H9 (cell line): ENCODE results near the gene MR1. TPM values are rescaled to one million over a fixed set of nuclear protein-coding genes. Genes with fewer than 3 reads are reported as not detected.

Source experiments
- DNase-seq: peaks from one replicate; pipeline ENCODE4 v3.0.0-alpha.2; 2017
- H2AFZ ChIP-seq: one replicate; pipeline ENCODE4 v1.6.1; 2013; ENCODE audit warnings: mild to moderate bottlenecking, low read length, control low read depth, moderate library complexity
- H2AK5ac ChIP-seq: 2 replicates; pipeline ENCODE4 v1.6.1; 2013; ENCODE audit warnings: low read length, control low read depth, mixed read lengths; ENCODE audit not compliant: insufficient read length
- H2BK120ac ChIP-seq: one replicate; pipeline ENCODE4 v1.6.1; 2013; ENCODE audit warnings: low read depth, mild to moderate bottlenecking, low read length, control low read depth, inconsistent platforms; ENCODE audit not compliant: poor library complexity, severe bottlenecking
- H2BK12ac ChIP-seq: 2 replicates; pipeline ENCODE4 v1.6.1; 2013; ENCODE audit warnings: low read length, control low read depth, mixed read lengths, low read depth; ENCODE audit not compliant: insufficient read length
- H2BK15ac ChIP-seq: 2 replicates; pipeline ENCODE4 v1.6.1; 2013; ENCODE audit warnings: low read depth, low read length, control low read depth
- H2BK20ac ChIP-seq: one replicate; pipeline ENCODE4 v1.6.1; 2013; ENCODE audit warnings: low read depth, mild to moderate bottlenecking, low read length, control low read depth, inconsistent platforms; ENCODE audit not compliant: poor library complexity, severe bottlenecking
- H2BK5ac ChIP-seq: 2 replicates; pipeline ENCODE4 v1.6.1; 2013; ENCODE audit warnings: low read length, control low read depth, mixed read lengths; ENCODE audit not compliant: insufficient read length
- H3K14ac ChIP-seq: 2 replicates; pipeline ENCODE4 v1.6.1; 2013; ENCODE audit warnings: low read length, control low read depth; ENCODE audit not compliant: insufficient read depth
- H3K18ac ChIP-seq: 2 replicates; pipeline ENCODE4 v1.6.1; 2013; ENCODE audit warnings: low read depth, mild to moderate bottlenecking, mixed read lengths, low read length, control low read depth; ENCODE audit not compliant: insufficient read length
- H3K23ac ChIP-seq: 2 replicates; pipeline ENCODE4 v1.6.1; 2013; ENCODE audit warnings: low read length, control low read depth, mixed read lengths, low read depth; ENCODE audit not compliant: insufficient read length
- H3K23me2 ChIP-seq: 2 replicates; pipeline ENCODE4 v1.6.1; 2013; ENCODE audit warnings: low read depth, mild to moderate bottlenecking, mixed read lengths, low read length, control low read depth; ENCODE audit not compliant: insufficient read length, poor library complexity, severe bottlenecking
- H3K27ac ChIP-seq: 2 replicates; pipeline ENCODE4 v1.5.1; 2013; ENCODE audit warnings: low read length, control low read depth, mixed read lengths, low read depth; ENCODE audit not compliant: insufficient read length
- H3K27me3 ChIP-seq: 2 replicates; pipeline ENCODE4 v1.6.1; 2013; ENCODE audit warnings: low read length, control low read depth, inconsistent platforms; ENCODE audit not compliant: insufficient read depth
- H3K4ac ChIP-seq: 2 replicates; pipeline ENCODE4 v1.6.1; 2013; ENCODE audit warnings: low read depth, mild to moderate bottlenecking, control low read depth, inconsistent platforms, low read length, moderate library complexity
- H3K4me1 ChIP-seq: 2 replicates; pipeline ENCODE4 v1.6.1; 2013; ENCODE audit warnings: low read length, control low read depth, inconsistent platforms; ENCODE audit not compliant: insufficient read depth
- H3K4me2 ChIP-seq: 2 replicates; pipeline ENCODE4 v1.6.1; 2013; ENCODE audit warnings: low read length, control low read depth, mixed read lengths; ENCODE audit not compliant: insufficient read length, insufficient read depth
- H3K56ac ChIP-seq: 2 replicates; pipeline ENCODE4 v1.6.1; 2013; ENCODE audit warnings: low read depth, mild to moderate bottlenecking, mixed read lengths, low read length, control low read depth; ENCODE audit not compliant: insufficient read length
- H3K79me1 ChIP-seq: 2 replicates; pipeline ENCODE4 v1.6.1; 2013; ENCODE audit warnings: low read depth, mild to moderate bottlenecking, moderate library complexity, low read length, control low read depth, inconsistent platforms; ENCODE audit not compliant: insufficient read depth, poor library complexity, severe bottlenecking
- H3K79me2 ChIP-seq: 2 replicates; pipeline ENCODE4 v1.6.1; 2013; ENCODE audit warnings: low read length, control low read depth, inconsistent platforms; ENCODE audit not compliant: insufficient read depth
- H3K9ac ChIP-seq: 2 replicates; pipeline ENCODE4 v1.6.1; 2013; ENCODE audit warnings: low read length, control low read depth, mixed read lengths; ENCODE audit not compliant: insufficient read length; ENCODE audit errors: extremely low read depth
- H3K9me3 ChIP-seq: one replicate; pipeline ENCODE4 v1.6.1; 2013; ENCODE audit warnings: low read depth, low read length, inconsistent platforms; ENCODE audit not compliant: control insufficient read depth
- H3T11ph ChIP-seq: one replicate; pipeline ENCODE4 v1.6.1; 2013; ENCODE audit warnings: mild to moderate bottlenecking, low read length, control low read depth, inconsistent platforms
- H4K20me1 ChIP-seq: one replicate; pipeline ENCODE4 v1.6.1; 2013; ENCODE audit not compliant: control insufficient read depth, insufficient read length, insufficient read depth
- H4K5ac ChIP-seq: 2 replicates; pipeline ENCODE4 v1.6.1; 2013; ENCODE audit warnings: low read depth, mild to moderate bottlenecking, mixed read lengths, low read length, control low read depth; ENCODE audit not compliant: insufficient read length
- H4K8ac ChIP-seq: replicated peaks from 2 replicates; pipeline ENCODE4 v1.6.1; 2013; ENCODE audit warnings: low read length, control low read depth, mixed read lengths, low read depth; ENCODE audit not compliant: insufficient read length
- H4K91ac ChIP-seq: 2 replicates; pipeline ENCODE4 v1.6.1; 2013; ENCODE audit warnings: low read depth, mild to moderate bottlenecking, moderate library complexity, mixed read lengths, low read length, control low read depth; ENCODE audit not compliant: insufficient read length
- H3K27ac Mint-ChIP-seq, 3 experiments: 2 replicates in 2 of 3; 3 replicates in 1 of 3; pipeline ENCODE4 v1.8.0; 2020 to 2021; ENCODE audit warnings: mixed read lengths in 3 of 3, mild to moderate bottlenecking in 1 of 3, moderate library complexity in 1 of 3
- H3K27me3 Mint-ChIP-seq: 2 replicates; pipeline ENCODE4 v1.8.0; 2021; ENCODE audit warnings: low read depth, mild to moderate bottlenecking, moderate library complexity, mixed read lengths
- H3K36me3 Mint-ChIP-seq, 3 experiments: 2 replicates in 2 of 3; 3 replicates in 1 of 3; pipeline ENCODE4 v1.8.0; 2020 to 2021; ENCODE audit warnings: low read depth in 3 of 3, mixed read lengths in 3 of 3; ENCODE audit not compliant: insufficient read depth in 1 of 3
- H3K4me1 Mint-ChIP-seq, 2 experiments: 2 replicates each; pipeline ENCODE4 v1.8.0; 2020; ENCODE audit warnings: mixed read lengths in 2 of 2
- H3K4me3 Mint-ChIP-seq, 2 experiments: 2 replicates in 1 of 2; 3 replicates in 1 of 2; pipeline ENCODE4 v1.8.0; 2020 to 2021; ENCODE audit warnings: mild to moderate bottlenecking in 2 of 2, mixed read lengths in 2 of 2, moderate library complexity in 1 of 2
- H3K9me3 Mint-ChIP-seq, 2 experiments: 2 replicates in 1 of 2; 3 replicates in 1 of 2; pipeline ENCODE4 v1.8.0; 2020; ENCODE audit warnings: mild to moderate bottlenecking in 2 of 2, mixed read lengths in 2 of 2, moderate library complexity in 1 of 2
- WGBS: extraction: QIAGEN DNeasy Blood & Tissue Kit; methylation state at CpG from one replicate; pipeline ENCODE4 v1.1.7; 2013; ENCODE audit warnings: missing lambda C conversion rate, low lambda C conversion rate, mixed read lengths; ENCODE audit not compliant: insufficient read length; ENCODE audit errors: extremely low coverage; 5-methylcytosine and 5-hydroxymethylcytosine counted together
- total RNA-seq: library from RNA; stranded (reverse); gene quantifications from 2 replicates; pipeline ENCODE4 v1.2.1, GENCODE V29; 2021
- TF ChIP-seq, protein P1 (sequence below): fragments of 200-600 bp; sonication (generic); conservative IDR thresholded peaks from 3 replicates; pipeline ENCODE4 v1.8.0; 2021; ENCODE audit warnings: antibody characterized with exemption, mild to moderate bottlenecking

MR1 gene
- total RNA-seq, 1 experiment from 2014 or later, result 0.02 TPM

DNA sequence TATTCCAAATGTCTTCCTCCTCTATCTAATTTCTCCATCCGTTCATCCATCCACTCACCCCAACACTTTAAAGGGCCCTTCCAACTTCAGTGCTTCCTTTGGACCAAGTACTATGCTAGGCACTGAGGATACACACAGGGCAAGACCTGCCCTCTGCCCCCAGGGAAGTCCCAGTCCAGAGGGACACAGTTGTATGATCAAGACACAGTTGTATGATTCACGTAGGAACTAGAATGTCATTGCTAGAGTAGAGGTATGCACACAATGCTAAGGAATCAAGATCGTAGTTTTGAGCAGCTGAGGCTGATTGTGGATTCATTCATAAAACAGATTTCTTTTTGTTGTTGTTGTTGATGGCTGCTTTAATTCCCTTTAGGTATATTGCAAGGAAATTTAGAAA is 43.1 kb downstream of the MR1 start:
- Histone ChIP-seq H2BK5ac (no peak overlapping the region), H3K4me1 (peaks cover 2% of the 10 kb centered on the region; the same call in 1 of the 2 replicates), H3K23me2 (no peaks in the 10 kb centered on the region), H3T11ph (no peak overlapping the region), H2BK120ac (no peak overlapping the region), H3K4me2 (no peak overlapping the region), H3K9ac (no peak overlapping the region), H2AK5ac (no peak overlapping the region), H2BK12ac (no peak overlapping the region), H2BK15ac (no peak overlapping the region), H3K14ac (no peak overlapping the region), H3K79me2 (no peaks in the 10 kb centered on the region), H2BK20ac (no peak overlapping the region), H3K27me3 (no peaks in the 10 kb centered on the region), H4K20me1 (no peaks in the 10 kb centered on the region), H2AFZ (no peak overlapping the region), H3K23ac (no peak overlapping the region), H3K56ac (no peak overlapping the region), H4K8ac (no peak overlapping the region), H3K27ac (no peak overlapping the region), H3K18ac (no peak overlapping the region), H4K91ac (no peak overlapping the region), H4K5ac (no peak overlapping the region), H3K9me3 (no peaks in the 10 kb centered on the region), H3K79me1 (no peaks in the 10 kb centered on the region), H3K4ac (no peak overlapping the region)
- Mint-ChIP-seq H3K27ac (no peak overlapping the region), H3K27me3 (peaks cover 3% of the 10 kb centered on the region; the same call in 1 of the 2 replicates), H3K9me3 (peaks cover 2 to 3% of the 10 kb centered on the region in 2 experiments; a peak in 2 of 5 replicates), H3K4me1 (peaks cover 30 to 37% of the 10 kb centered on the region in 2 experiments), H3K4me3 (no peak overlapping the region), H3K36me3 (peaks cover 0 to 4% (median 0%) of the 10 kb centered on the region in 3 experiments; a peak in 2 of 7 replicates)
- TF ChIP-seq, protein P1, sequence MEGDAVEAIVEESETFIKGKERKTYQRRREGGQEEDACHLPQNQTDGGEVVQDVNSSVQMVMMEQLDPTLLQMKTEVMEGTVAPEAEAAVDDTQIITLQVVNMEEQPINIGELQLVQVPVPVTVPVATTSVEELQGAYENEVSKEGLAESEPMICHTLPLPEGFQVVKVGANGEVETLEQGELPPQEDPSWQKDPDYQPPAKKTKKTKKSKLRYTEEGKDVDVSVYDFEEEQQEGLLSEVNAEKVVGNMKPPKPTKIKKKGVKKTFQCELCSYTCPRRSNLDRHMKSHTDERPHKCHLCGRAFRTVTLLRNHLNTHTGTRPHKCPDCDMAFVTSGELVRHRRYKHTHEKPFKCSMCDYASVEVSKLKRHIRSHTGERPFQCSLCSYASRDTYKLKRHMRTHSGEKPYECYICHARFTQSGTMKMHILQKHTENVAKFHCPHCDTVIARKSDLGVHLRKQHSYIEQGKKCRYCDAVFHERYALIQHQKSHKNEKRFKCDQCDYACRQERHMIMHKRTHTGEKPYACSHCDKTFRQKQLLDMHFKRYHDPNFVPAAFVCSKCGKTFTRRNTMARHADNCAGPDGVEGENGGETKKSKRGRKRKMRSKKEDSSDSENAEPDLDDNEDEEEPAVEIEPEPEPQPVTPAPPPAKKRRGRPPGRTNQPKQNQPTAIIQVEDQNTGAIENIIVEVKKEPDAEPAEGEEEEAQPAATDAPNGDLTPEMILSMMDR, result no peak
- DNase-seq, result no peak
- no CpG with 5 or more reads among the region's 3 CpGs for WGBS
